ENCODE data around the gene SPON1.
"Not testable (repeated sequence)": the region's sequence is repeated elsewhere in the genome, so short reads cannot be mapped to it uniquely, and the experiment has no call there.

The SPON1 gene

DNA sequence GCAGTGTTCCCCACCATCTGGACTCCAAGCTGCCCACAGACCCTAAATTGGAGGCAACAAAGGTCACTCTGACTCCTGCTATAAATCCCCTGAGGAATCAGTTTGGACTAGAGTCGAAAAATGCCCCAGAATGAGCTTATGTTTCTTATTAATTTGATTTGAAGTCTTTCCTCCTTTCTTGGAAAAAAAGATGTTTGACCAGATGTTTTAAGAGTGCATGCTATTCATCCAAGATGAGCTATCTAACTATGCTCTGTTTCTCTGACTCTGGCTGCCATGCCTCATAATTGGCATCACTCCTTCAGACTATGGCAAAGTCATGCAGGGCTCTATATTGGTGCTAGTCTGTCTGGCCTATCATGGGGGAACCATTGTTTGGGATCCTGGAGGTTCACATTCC, 174.0 kb downstream of the SPON1 start:
- DNase-seq: no peak

DNA sequence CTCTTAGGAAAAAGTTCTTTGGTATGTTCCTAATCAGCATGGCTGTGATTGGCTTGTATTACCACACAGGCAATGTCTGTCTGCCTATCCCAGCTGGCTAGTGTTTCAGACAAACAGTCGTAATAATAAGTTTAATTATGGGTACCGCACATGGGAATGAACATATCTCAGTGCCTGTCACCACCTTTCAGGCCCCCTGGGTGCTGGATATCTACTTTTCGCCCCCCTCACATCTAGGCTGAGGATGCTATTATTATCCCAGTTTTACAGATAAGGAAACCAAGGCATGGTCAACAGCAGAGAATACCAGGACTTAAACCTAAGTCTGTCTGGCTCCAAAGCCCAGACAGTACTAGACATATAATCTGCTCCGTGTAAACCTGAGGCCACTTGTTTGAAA, 174.8 kb downstream of the SPON1 start:
- no peak for DNase-seq

DNA sequence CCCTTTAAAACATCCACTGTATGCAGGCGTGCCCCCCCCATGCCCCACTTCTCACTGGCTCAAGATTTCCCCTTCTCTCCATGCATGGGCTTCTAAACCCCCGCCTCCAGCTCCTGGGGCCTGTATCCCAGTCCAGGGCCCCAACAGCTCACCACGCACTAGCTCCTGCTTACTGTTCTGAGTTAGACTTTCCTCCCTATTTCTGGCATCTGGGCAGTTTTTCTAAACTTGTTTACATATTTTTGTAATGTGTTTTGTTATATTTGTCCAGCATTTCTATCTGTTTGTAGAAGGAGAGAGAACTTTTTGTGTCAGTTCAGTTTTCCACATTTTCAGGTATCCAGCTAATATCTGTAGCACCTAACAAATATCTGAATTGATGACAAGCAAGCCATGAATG, 178.5 kb downstream of the SPON1 start:
- no peak for DNase-seq

DNA sequence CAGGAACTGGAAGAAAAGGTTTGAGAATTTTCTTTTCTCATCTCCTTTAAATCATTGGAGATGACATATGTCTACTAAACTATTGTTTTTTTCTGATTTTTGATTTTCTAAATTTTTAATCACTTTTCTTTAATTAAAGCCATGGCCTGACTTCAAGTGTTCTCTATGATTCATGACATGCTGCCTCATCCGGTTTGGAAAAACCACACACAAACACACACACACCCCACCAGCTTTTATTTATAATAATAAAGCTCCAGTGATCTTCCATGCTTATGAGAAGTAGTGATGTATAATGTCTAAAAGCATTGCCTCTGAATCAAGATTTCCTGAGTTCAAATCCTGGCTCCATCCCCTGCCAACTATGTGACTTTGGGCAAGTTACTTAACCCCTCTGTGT, 179.2 kb downstream of the SPON1 start:
- no peak for DNase-seq

DNA sequence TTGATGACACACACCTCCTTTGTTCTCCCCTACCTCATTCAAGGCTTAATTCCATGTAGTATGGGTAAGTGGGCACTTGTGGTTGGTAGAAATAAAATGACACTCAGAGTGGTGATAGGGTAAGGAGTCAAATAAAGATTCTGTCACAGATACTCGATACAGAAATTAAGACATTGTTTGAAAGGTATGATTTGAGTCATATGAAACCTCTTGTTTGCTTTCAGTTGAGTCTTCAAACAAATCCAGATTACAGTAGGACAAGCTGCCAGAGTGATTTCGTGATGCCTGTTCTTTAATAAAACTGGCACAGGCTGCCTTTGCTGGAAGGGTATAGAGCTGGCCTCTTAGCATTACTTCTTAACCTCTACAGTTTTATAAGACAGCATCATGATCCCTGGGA, 182.4 kb downstream of the SPON1 start:
- DNase-seq: no peak

DNA sequence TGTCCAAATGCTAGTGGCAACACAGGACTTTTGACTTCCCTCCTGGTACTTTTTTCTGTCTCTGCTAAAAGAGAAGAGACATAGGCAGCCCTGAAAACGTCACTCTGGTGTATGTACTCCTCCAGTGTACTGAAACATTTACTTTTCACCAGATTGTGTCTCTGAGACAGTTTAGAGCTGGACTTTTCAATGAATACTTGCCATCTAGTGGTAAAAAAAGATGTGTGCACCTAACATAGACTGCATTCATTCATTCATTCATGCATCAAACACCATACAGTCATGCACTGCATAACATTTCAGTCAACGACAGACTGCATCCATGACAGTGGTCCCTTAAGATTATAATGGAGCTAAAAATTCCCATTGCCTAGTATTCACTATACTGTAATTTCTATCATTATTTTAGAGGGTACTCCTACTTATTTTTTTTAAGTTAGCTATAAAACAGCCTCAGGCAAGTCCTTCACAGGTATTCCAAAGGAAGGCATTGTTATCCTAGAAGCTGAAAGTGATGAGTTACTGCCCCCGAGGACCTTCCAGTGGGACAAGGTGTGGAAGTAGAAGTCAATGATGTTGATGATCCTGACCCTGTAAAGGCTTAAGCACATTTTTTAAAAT, 186.2 kb downstream of the SPON1 start:
- no peak for DNase-seq

DNA sequence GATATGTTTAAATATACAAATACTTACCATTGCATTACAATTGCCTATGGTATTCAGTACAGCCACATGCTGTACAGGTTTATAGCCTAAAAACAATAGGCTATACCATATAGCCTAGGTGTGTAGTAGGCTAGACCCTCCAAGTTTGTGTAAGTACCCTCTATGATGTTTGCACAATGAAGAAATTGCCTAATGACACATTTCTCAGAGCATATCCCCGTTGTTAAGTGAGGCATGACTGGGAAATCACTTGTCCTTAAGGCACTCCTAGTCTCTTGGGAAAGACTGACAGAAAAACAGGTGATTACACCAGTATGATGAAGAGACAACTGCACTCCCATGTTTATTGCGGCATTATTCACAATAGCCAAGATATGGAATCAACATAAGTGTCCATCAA, 187.2 kb downstream of the SPON1 start:
- DNase-seq: no peak

DNA sequence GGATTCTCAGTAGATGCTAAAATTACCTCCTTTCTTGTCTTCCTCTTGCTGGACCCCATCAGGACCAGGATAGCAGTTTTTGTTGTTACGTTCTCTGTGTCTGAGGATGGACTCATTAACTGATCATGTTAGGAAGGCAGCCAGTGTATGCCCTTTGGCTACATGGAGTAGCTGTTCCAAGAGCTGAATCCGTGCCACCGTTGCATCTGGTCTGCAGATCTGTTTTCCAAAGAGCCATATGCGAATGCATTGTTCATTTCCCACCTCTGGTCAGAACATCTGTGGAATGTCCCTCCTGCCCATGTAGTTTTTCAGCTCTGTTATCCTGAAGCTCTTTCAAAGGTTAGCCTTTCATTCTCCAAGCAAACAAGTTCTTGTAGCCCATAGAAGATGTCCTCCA, 188.4 kb downstream of the SPON1 start:
- no peak for DNase-seq

DNA sequence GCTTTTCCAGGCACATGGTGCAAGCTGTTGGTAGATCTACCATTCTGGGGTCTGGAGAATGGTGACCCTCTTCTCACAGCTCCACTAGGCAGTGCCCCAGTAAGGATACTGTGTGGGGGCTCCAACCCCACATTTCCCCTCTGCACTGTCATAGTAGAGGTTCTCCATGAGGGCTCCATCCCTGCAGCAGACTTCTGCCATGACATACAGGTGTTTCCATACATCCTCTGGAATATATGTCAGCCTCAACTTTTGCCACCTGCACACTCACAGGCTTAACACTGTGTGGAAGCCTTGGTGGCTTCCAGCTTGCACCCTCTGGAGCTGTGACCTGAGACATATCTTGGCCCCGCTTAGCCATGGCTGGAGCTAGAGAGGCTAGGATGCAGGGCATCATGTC, 191.6 kb downstream of the SPON1 start:
- not testable (repeated sequence) for DNase-seq

DNA sequence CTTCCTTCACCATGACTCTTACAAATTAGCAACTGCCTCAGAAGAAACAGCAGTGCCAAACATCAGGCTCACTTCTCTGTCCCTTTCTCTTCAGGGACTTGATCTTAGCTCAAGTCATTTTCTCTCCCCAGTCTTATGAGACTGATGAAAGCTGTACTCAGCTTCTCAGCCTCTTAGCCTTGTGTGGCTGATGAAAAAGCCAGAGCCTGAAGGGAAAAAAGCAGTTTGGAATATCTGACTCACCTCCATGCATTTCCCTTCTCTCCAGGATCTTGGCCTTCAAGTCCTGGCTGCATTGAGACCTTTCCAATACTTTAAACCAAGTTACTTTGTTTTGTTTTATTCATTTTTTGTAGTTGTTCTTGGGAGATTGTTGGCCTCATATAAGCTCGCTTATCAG, 195.9 kb downstream of the SPON1 start:
- DNase-seq: no peak

DNA sequence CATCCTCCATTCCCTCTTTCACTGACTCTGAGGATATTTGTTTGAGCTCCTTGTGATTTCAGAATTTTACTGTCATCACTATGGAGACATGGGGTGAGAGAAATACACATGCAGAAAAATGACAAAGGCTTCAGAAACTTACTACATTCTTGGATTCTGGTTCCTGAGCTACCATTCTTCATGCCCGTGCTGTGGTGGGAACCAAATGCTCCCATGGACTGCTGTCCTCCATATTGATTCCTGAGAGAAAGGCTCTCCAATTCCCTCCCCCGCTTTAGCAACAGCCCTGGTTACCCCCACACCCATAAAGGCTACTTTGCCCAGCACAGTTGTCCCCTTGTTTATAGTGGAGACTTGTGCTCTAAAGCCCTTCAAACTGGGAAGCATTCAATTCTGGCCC, 201.1 kb downstream of the SPON1 start:
- DNase-seq: no peak

DNA sequence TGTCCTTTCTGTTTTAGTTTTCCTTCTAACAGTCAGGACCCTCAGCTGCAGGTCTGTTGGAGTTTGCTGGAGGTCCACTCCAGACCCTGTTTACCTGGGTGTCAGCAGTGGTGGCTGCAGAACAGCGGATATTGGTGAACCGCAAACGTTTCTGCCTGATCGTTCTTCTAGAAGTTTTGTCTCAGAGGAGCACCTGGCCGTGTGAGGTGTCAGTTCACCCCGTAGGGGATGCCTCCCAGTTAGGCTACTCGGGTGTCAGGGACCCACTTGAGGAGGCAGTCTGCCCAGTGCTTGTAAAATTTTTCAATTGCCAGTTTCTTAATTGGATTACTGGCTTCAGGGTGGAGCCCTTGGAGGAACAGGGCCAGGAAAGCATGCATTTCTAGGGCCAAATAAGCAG, 211.2 kb downstream of the SPON1 start:
- not testable (repeated sequence) for DNase-seq

DNA sequence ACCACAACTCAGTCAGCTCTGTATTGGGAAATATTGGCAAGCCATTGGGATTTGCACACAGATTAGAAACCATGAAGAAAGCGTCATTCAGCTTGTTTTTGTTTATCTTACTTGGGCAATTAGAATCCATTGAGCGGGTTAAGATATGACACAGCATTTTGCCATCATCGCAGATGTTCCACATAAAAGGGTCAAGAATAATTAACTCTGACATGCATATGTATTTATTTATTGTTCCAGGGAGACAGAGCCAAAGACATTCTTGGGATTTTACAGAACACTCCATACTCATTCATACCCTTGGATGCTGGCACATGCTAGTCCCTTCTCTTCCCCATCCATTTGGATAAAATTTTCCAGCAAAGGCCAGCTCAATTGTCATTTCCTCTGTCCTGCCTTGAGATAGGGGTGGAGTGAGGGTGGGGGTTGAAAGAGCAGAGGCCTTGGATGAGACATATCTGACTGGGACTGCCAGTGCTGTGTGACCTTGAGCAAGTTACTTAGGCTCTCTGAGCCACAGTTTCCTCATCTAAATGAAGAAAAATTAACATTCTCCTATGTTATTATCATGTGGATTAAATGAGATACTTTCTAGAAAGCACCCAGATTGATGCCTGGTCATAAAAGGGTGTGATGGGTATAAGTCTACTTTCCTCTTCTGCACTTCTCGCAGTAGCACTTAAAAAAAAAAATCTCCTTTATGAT, 216.7 kb downstream of the SPON1 start:
- no peak for DNase-seq

DNA sequence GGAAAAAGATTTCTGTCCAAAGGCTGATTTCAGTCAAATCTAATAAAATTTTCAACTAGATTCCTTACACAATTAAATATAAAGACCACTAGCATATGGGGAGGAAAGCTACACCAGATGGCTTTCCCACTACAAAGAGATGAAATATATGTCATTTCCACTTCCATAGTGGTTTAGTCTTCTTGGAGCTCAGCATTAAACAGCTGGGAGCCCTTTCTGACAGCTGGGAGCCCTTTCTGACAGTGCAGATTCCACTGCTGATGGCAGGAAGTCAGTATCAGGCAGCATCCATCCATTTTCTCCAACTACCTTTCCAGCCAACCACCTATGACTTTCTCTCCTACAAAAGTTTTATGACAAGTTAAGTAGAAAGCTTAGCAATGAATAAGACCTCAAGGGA, 218.6 kb downstream of the SPON1 start:
- DNase-seq: no peak

DNA sequence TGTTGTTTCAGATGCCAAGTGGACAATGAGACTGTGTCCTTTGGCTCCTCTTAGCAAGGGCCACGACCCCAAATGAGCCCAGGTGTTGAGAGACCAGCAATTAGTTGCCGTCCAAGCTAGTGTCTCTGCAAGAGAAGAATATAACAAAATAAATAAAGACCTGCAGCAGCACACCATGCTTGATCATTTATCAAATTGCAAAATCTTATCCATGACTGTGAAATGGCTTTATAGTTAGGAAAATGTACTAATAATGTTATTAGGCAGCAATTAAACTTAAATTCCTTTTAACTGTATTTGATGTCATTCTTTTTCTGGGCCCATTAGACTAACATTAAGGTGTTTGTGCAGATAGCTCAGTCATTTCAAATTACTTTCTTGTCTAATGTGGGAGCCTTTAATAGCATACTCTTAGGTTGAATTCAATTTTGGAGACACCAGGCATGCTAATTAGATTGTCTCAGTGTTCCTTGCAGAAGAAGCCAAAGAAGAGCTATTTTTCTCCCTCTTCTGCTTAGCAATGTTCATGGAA, 220.4 kb downstream of the SPON1 start:
- no peak for DNase-seq

DNA sequence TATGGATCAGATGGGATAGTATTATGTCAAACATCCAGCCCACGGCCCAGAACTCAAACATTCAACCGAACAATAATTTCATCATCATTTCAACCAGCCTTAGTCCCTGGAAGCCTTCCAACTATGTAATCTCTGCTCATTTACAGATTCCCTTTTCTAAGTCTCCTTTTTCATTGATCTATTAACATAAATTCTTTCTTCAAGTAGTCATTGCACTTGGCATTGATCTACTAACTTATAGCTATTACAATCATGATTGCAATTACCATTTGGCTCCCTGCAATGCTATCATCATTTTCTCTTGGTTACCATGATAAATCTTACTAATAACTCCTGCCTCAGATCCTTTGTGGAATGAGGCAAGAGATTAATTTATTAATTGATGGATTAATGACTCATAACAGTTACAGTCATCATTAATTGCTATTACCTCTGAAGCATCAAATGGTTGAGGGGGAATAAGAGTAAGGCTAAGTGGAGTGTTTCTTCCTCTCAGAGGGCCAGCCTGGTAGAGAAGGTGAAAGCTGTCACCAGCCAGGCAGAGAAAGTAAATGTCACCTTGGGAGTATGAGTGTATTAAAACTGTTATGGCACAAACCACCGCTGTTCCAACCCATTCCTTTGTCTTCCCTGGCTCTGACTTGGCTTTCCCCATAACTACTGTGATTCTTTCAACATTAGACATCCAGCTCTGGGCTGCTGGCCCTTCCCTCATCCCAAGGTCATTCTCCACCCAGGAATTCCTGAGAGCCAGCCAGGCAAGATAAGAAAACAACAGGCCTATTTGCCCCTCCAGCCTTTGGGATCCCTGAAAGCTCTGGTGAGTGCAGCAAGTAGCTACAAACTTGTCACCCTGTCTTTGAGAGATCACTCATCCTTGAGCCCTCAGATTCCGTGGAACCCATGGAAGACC, 221.8 kb downstream of the SPON1 start:
- DNase-seq: no peak

DNA sequence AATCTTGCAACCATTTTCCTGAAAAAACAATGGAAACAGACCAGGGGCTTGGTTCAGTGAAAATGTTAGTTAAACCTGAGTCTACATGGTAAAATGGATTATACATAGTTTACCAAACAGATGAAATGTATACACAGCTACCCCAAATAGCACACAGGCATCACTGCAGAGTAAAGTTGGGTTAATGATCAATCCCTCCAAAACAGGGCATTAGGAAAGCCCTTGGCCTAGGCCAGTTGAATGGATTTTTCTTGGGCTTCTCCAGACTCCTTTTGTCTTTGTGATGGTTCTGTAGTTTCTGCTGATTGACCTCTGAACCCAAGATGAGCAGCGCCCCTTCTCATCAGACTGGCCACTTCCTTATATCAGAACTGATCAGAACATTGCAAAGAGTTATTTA, 222.9 kb downstream of the SPON1 start:
- DNase-seq: no peak

DNA sequence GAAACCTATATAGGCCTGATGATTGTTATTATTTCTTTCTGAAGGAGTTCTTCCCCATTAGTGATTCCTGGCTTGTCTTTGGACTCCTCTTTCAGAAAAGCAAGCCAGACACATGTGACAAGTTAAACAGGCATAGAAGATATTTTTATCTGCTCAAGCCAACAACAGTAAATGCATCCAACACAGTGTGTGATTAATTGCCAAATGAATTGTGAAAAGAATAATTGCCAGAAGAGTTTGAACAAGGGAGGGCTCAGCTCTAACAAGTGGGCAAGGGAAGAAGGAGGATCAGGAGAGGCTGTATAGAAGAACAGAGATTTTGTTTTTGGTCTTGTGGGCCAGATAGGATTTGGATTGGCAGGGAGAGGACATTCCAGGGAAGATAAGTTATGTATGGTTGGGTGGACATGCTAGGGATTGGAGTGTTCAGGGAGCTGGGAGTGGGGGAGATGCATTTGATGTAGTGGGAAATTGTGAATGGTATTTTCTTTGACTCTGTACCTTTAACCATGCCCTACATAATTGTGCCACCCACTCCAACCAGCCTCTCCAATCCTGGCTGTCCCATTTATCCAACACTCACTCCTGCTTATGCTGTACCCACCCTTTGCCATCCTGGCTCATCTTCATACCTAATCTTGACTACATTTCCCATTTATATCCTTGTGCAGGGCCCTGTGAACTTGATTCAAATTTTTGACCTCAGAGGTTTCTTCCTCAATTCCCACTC, 223.7 kb downstream of the SPON1 start:
- no peak for DNase-seq

DNA sequence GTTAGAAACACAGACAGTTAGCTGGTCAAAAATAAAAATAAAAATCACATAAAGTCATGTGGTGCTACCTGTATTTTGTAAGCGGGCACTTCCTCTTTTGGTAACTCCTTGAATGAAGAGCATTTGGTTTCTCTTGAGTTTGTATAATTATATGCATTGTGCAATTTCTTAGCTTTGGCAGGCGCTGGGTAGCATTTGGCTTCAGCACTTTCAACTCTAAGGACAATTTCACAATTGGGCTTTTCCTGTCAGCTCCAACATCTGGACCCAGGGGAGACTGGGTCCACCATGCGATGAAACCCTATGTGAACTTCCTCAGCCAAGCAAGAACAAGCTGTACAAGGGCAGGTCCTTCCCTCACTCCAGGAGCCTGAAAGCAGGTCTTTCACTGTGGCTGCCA, 227.4 kb downstream of the SPON1 start:
- DNase-seq: no peak

DNA sequence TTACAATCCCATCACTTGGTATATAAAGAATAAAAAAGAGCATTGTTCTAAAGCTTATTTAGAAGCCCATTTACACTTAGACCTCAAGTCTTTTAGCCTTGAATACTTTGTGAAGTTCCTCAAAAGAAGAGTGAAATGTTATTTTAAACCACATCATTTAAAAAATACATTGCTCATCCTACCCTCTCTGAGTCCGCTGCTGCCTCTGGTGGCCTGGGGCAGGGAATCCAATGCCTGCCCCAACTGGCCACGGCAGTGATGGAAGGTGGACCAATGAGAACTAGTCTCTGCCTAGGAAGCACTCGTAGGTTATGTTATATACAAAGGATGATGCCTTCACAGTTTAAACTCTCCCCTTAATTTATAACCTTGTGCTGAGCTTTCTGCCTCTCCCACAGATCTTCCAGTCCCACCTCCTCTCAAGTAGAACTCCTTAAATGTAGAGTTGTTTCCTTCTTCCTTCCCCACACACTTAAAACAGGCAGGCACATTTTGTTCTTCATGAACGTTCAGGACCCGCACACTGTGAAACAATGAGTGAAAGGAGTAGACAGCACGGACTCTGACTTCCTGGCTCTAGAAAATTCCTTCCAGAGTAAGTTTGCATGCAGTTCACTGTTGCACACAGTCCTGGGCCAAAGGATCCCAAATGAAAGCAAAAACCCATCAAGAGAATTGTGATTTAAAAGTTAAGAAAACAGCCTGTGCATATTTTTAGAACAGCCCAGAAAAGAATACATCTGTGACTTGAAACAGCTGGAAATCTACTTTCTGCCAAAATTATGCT, 228.7 kb downstream of the SPON1 start:
- DNase-seq: no peak

DNA sequence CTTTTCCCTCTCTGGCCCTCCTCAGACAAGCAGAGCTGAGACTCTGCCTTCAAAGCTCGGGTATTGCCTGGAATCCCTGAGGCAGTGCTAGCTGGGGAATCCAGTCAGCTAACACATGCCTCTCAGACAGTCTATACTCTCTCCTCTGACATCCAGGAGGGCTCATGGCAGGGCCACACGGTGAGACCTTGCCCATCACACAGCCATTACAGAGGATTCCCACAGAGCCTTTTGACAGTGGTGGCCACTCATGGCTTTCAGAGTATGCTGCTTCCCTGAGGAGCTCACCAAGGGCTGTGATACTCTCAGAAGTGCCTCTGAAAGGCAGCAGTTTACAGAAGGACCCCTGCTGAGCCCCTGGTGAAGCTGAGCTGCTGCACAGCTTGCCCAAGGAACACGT, 231.1 kb downstream of the SPON1 start:
- no peak for DNase-seq

Measured in NCI-H446 treated with DMSO at 0.1 percent for 48 hours (cell line).